H9 (cell line): ENCODE results near the gene ILDR1. TPM values are rescaled to one million over a fixed set of nuclear protein-coding genes. Genes with fewer than 3 reads are reported as not detected.
A peak's percentile ranks its signal among the peaks of the same experiment; 100 is the strongest.

Experiments
- DNase-seq: peaks from one replicate; pipeline ENCODE4 v3.0.0-alpha.2; 2017
- H2AFZ ChIP-seq: one replicate; pipeline ENCODE4 v1.6.1; 2013; ENCODE audit warnings: mild to moderate bottlenecking, low read length, control low read depth, moderate library complexity
- H2AK5ac ChIP-seq: 2 replicates; pipeline ENCODE4 v1.6.1; 2013; ENCODE audit warnings: low read length, control low read depth, mixed read lengths; ENCODE audit not compliant: insufficient read length
- H2BK120ac ChIP-seq: one replicate; pipeline ENCODE4 v1.6.1; 2013; ENCODE audit warnings: low read depth, mild to moderate bottlenecking, low read length, control low read depth, inconsistent platforms; ENCODE audit not compliant: poor library complexity, severe bottlenecking
- H2BK12ac ChIP-seq: 2 replicates; pipeline ENCODE4 v1.6.1; 2013; ENCODE audit warnings: low read length, control low read depth, mixed read lengths, low read depth; ENCODE audit not compliant: insufficient read length
- H2BK15ac ChIP-seq: 2 replicates; pipeline ENCODE4 v1.6.1; 2013; ENCODE audit warnings: low read depth, low read length, control low read depth
- H2BK20ac ChIP-seq: one replicate; pipeline ENCODE4 v1.6.1; 2013; ENCODE audit warnings: low read depth, mild to moderate bottlenecking, low read length, control low read depth, inconsistent platforms; ENCODE audit not compliant: poor library complexity, severe bottlenecking
- H2BK5ac ChIP-seq: 2 replicates; pipeline ENCODE4 v1.6.1; 2013; ENCODE audit warnings: low read length, control low read depth, mixed read lengths; ENCODE audit not compliant: insufficient read length
- H3K14ac ChIP-seq: 2 replicates; pipeline ENCODE4 v1.6.1; 2013; ENCODE audit warnings: low read length, control low read depth; ENCODE audit not compliant: insufficient read depth
- H3K18ac ChIP-seq: 2 replicates; pipeline ENCODE4 v1.6.1; 2013; ENCODE audit warnings: low read depth, mild to moderate bottlenecking, mixed read lengths, low read length, control low read depth; ENCODE audit not compliant: insufficient read length
- H3K23ac ChIP-seq: 2 replicates; pipeline ENCODE4 v1.6.1; 2013; ENCODE audit warnings: low read length, control low read depth, mixed read lengths, low read depth; ENCODE audit not compliant: insufficient read length
- H3K23me2 ChIP-seq: 2 replicates; pipeline ENCODE4 v1.6.1; 2013; ENCODE audit warnings: low read depth, mild to moderate bottlenecking, mixed read lengths, low read length, control low read depth; ENCODE audit not compliant: insufficient read length, poor library complexity, severe bottlenecking
- H3K27ac ChIP-seq: 2 replicates; pipeline ENCODE4 v1.5.1; 2013; ENCODE audit warnings: low read length, control low read depth, mixed read lengths, low read depth; ENCODE audit not compliant: insufficient read length
- H3K27me3 ChIP-seq: 2 replicates; pipeline ENCODE4 v1.6.1; 2013; ENCODE audit warnings: low read length, control low read depth, inconsistent platforms; ENCODE audit not compliant: insufficient read depth
- H3K4ac ChIP-seq: 2 replicates; pipeline ENCODE4 v1.6.1; 2013; ENCODE audit warnings: low read depth, mild to moderate bottlenecking, control low read depth, inconsistent platforms, low read length, moderate library complexity
- H3K4me1 ChIP-seq: 2 replicates; pipeline ENCODE4 v1.6.1; 2013; ENCODE audit warnings: low read length, control low read depth, inconsistent platforms; ENCODE audit not compliant: insufficient read depth
- H3K4me2 ChIP-seq: 2 replicates; pipeline ENCODE4 v1.6.1; 2013; ENCODE audit warnings: low read length, control low read depth, mixed read lengths; ENCODE audit not compliant: insufficient read length, insufficient read depth
- H3K56ac ChIP-seq: 2 replicates; pipeline ENCODE4 v1.6.1; 2013; ENCODE audit warnings: low read depth, mild to moderate bottlenecking, mixed read lengths, low read length, control low read depth; ENCODE audit not compliant: insufficient read length
- H3K79me1 ChIP-seq: 2 replicates; pipeline ENCODE4 v1.6.1; 2013; ENCODE audit warnings: low read depth, mild to moderate bottlenecking, moderate library complexity, low read length, control low read depth, inconsistent platforms; ENCODE audit not compliant: insufficient read depth, poor library complexity, severe bottlenecking
- H3K79me2 ChIP-seq: 2 replicates; pipeline ENCODE4 v1.6.1; 2013; ENCODE audit warnings: low read length, control low read depth, inconsistent platforms; ENCODE audit not compliant: insufficient read depth
- H3K9ac ChIP-seq: 2 replicates; pipeline ENCODE4 v1.6.1; 2013; ENCODE audit warnings: low read length, control low read depth, mixed read lengths; ENCODE audit not compliant: insufficient read length; ENCODE audit errors: extremely low read depth
- H3K9me3 ChIP-seq: one replicate; pipeline ENCODE4 v1.6.1; 2013; ENCODE audit warnings: low read depth, low read length, inconsistent platforms; ENCODE audit not compliant: control insufficient read depth
- H3T11ph ChIP-seq: one replicate; pipeline ENCODE4 v1.6.1; 2013; ENCODE audit warnings: mild to moderate bottlenecking, low read length, control low read depth, inconsistent platforms
- H4K20me1 ChIP-seq: one replicate; pipeline ENCODE4 v1.6.1; 2013; ENCODE audit not compliant: control insufficient read depth, insufficient read length, insufficient read depth
- H4K5ac ChIP-seq: 2 replicates; pipeline ENCODE4 v1.6.1; 2013; ENCODE audit warnings: low read depth, mild to moderate bottlenecking, mixed read lengths, low read length, control low read depth; ENCODE audit not compliant: insufficient read length
- H4K8ac ChIP-seq: replicated peaks from 2 replicates; pipeline ENCODE4 v1.6.1; 2013; ENCODE audit warnings: low read length, control low read depth, mixed read lengths, low read depth; ENCODE audit not compliant: insufficient read length
- H4K91ac ChIP-seq: 2 replicates; pipeline ENCODE4 v1.6.1; 2013; ENCODE audit warnings: low read depth, mild to moderate bottlenecking, moderate library complexity, mixed read lengths, low read length, control low read depth; ENCODE audit not compliant: insufficient read length
- H3K27ac Mint-ChIP-seq, 3 experiments: 2 replicates in 2 of 3; 3 replicates in 1 of 3; pipeline ENCODE4 v1.8.0; 2020 to 2021; ENCODE audit warnings: mixed read lengths in 3 of 3, mild to moderate bottlenecking in 1 of 3, moderate library complexity in 1 of 3
- H3K27me3 Mint-ChIP-seq: 2 replicates; pipeline ENCODE4 v1.8.0; 2021; ENCODE audit warnings: low read depth, mild to moderate bottlenecking, moderate library complexity, mixed read lengths
- H3K36me3 Mint-ChIP-seq, 3 experiments: 2 replicates in 2 of 3; 3 replicates in 1 of 3; pipeline ENCODE4 v1.8.0; 2020 to 2021; ENCODE audit warnings: low read depth in 3 of 3, mixed read lengths in 3 of 3; ENCODE audit not compliant: insufficient read depth in 1 of 3
- H3K4me1 Mint-ChIP-seq, 2 experiments: 2 replicates each; pipeline ENCODE4 v1.8.0; 2020; ENCODE audit warnings: mixed read lengths in 2 of 2
- H3K4me3 Mint-ChIP-seq, 2 experiments: 2 replicates in 1 of 2; 3 replicates in 1 of 2; pipeline ENCODE4 v1.8.0; 2020 to 2021; ENCODE audit warnings: mild to moderate bottlenecking in 2 of 2, mixed read lengths in 2 of 2, moderate library complexity in 1 of 2
- H3K9me3 Mint-ChIP-seq, 2 experiments: 2 replicates in 1 of 2; 3 replicates in 1 of 2; pipeline ENCODE4 v1.8.0; 2020; ENCODE audit warnings: mild to moderate bottlenecking in 2 of 2, mixed read lengths in 2 of 2, moderate library complexity in 1 of 2
- CTCF ChIP-seq: fragments of 200-600 bp; sonication (generic); conservative IDR thresholded peaks from 3 replicates; pipeline ENCODE4 v1.8.0; 2021; ENCODE audit warnings: antibody characterized with exemption, mild to moderate bottlenecking
- WGBS: extraction: QIAGEN DNeasy Blood & Tissue Kit; methylation state at CpG from one replicate; pipeline ENCODE4 v1.1.7; 2013; ENCODE audit warnings: missing lambda C conversion rate, low lambda C conversion rate, mixed read lengths; ENCODE audit not compliant: insufficient read length; ENCODE audit errors: extremely low coverage; 5-methylcytosine and 5-hydroxymethylcytosine counted together
- total RNA-seq: library from RNA; stranded (reverse); gene quantifications from 2 replicates; pipeline ENCODE4 v1.2.1, GENCODE V29; 2021

Gene ILDR1
- total RNA-seq, 1 experiment from 2014 or later = 0.68 TPM

GRCh38 chr3:121957674-121958415, 64.2 kb downstream of the ILDR1 start:
- no peak overlapping the region for H3K4ac ChIP-seq
- Mint-ChIP-seq H3K9me3 (peaks cover 3 to 4% of the 10 kb centered on the region in 2 experiments; a peak in 4 of 5 replicates), H3K36me3 (peaks cover 2 to 16% (median 5%) of the 10 kb centered on the region in 3 experiments; a peak in 5 of 7 replicates), H3K27me3 (no peaks in the 10 kb centered on the region), H3K27ac (peak overlapping the region in 1 of 3 experiments; percentile 31; a peak in 2 of 7 replicates), H3K4me3 (no peak overlapping the region), H3K4me1 (peaks cover 15 to 22% of the 10 kb centered on the region in 2 experiments)
- no peak overlapping the region for H3K9ac ChIP-seq
- DNase-seq = no peak
- H3K4me1 ChIP-seq = no peaks in the 10 kb centered on the region; the same call in 1 of the 2 replicates
- no peak overlapping the region for H3K14ac ChIP-seq
- H3K79me1 ChIP-seq = no peaks in the 10 kb centered on the region
- no peak overlapping the region for H4K5ac ChIP-seq
- no peak overlapping the region for H3K18ac ChIP-seq
- H2BK120ac ChIP-seq = no peak overlapping the region
- no peaks in the 10 kb centered on the region for H4K20me1 ChIP-seq
- H3K4me2 ChIP-seq = no peak overlapping the region
- no peak overlapping the region for H2BK20ac ChIP-seq
- H3K79me2 ChIP-seq = no peaks in the 10 kb centered on the region
- no peak overlapping the region for H4K91ac ChIP-seq
- H3K9me3 ChIP-seq = no peaks in the 10 kb centered on the region
- no peak overlapping the region for H2AK5ac ChIP-seq
- H2AFZ ChIP-seq = no peak overlapping the region
- H3T11ph ChIP-seq = no peak overlapping the region
- H2BK15ac ChIP-seq = no peak overlapping the region
- H3K56ac ChIP-seq = no peak overlapping the region
- no CpG with 5 or more reads among the region's 2 CpGs for WGBS
- no peaks in the 10 kb centered on the region for H3K27me3 ChIP-seq
- no peak for TF ChIP-seq CTCF
- no peak overlapping the region for H3K23ac ChIP-seq
- H2BK12ac ChIP-seq = no peak overlapping the region
- H4K8ac ChIP-seq = no peak overlapping the region
- H3K27ac ChIP-seq = no peak overlapping the region
- H3K23me2 ChIP-seq = no peaks in the 10 kb centered on the region
- no peak overlapping the region for H2BK5ac ChIP-seq
